Measurements from ENCODE around the gene RAB3C. TPM values are rescaled to one million over a fixed set of nuclear protein-coding genes. Genes with fewer than 3 reads are reported as not detected.

Gene RAB3C
- total RNA-seq, 1 donor from 2014 or later = not detected

DNA sequence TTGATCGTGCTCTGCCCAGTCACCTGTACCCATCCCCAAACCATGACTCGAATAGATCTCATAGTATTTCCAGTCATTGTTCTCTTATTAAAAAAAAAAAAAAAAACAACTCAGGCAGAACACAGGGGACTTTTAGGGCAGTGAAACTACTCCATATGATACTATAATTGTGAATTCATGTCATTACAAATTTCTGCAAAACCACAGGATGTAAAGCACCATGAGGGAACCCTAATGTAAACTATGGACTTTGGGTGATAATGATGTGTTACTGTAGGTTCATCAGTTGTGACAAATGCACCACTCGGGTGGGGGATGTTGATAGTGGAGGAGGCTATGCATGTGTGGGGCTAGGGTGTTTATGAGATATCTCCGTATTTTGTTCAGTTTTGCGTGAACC is 133.8 kb downstream of the RAB3C start:
- H3K27me3 ChIP-seq (ENCODE audit: control insufficient read depth, insufficient read depth, low read length) = no peaks in the 10 kb centered on the region
- no peak for FAIRE-seq
- H3K36me3 ChIP-seq (ENCODE audit: control insufficient read depth, insufficient read depth, low read length) = no peaks in the 10 kb centered on the region
- no peak for TF ChIP-seq CTCF (IDR thresholded peaks at IDR 0.05; ENCODE audit: insufficient read depth, low read length, severe bottlenecking)
- no peak for DNase-seq (ENCODE audit: low read depth)
- no peak overlapping the region for H3K4me3 ChIP-seq (ENCODE audit: low read depth, low read length)

DNA sequence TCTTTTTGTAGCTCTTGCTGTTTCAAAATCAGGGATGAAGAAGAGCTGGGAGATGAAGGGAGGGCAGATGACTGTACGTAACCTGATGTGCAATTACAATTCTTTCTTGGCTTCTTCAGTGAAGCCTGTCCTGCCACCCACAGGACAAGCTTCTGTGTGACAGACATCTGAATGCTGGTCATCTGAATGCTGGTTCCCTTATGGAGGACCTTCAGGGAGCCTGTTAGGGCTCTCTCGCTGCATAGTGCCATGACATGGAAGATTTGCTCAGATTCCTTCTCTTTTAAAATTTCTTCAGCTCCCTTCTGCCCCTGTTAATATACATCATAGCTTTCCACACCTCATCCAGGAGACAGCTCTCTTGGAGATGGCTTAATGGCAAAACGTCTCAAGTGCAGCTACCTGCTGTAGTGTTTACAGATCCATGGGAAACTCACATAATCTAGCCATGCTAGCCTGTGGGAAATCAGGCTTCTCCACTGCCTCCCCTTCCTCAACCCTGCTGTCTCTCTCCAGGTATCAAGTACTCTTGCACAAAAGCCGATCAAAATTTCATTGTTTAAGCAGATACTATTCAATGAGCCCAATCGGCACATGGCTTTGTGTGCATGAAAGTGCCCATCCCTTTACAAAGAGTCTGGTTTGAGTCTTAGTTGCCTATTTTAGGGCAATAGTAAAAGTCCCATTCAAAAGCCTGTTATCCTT is 134.6 kb downstream of the RAB3C start:
- Histone ChIP-seq H3K36me3 (ENCODE audit: control insufficient read depth, insufficient read depth, low read length) (no peaks in the 10 kb centered on the region), H3K27me3 (ENCODE audit: control insufficient read depth, insufficient read depth, low read length) (no peaks in the 10 kb centered on the region), H3K4me3 (ENCODE audit: low read depth, low read length) (no peak overlapping the region)
- FAIRE-seq (no peak), DNase-seq (ENCODE audit: low read depth) (no peak)
- TF ChIP-seq CTCF (IDR thresholded peaks at IDR 0.05; ENCODE audit: insufficient read depth, low read length, severe bottlenecking) = no peak

DNA sequence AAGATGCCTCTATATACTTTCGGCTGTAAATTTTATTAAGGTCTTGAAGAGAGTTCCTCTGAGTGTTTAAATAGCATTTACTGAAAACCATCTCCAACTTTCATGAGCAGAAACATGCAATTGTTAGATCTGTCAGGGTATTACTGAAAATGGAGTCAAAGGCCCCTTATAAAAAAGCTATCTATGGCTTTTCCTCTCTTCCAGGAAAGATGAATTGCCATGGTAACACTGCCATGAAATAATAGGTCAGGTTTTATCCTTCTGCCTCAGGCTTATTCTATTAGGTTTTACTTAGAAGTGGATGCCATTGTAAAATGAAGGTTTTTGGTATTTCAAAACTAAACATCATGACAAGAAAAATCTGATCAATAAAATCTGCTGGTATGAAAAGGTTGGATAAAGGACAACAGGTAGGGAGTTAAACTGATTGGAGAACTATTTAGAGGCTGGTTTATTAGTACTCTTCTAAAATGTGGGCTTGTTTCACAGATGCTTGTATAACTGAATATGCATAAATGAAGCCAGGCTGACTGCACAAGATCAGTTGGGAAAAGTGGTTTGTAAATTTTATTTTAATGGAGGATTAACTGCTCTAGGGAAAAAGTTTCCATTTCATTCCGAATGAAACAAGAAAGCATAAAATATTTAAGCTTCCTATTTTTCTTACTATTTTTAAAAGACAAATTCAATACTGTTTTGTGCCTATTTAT is 135.5 kb downstream of the RAB3C start:
- H3K36me3 ChIP-seq (ENCODE audit: control insufficient read depth, insufficient read depth, low read length) = no peaks in the 10 kb centered on the region
- no peaks in the 10 kb centered on the region for H3K27me3 ChIP-seq (ENCODE audit: control insufficient read depth, insufficient read depth, low read length)
- no peak for FAIRE-seq
- no peak for DNase-seq (ENCODE audit: low read depth)
- no peak for TF ChIP-seq CTCF (IDR thresholded peaks at IDR 0.05; ENCODE audit: insufficient read depth, low read length, severe bottlenecking)
- H3K4me3 ChIP-seq (ENCODE audit: low read depth, low read length) = no peak overlapping the region

DNA sequence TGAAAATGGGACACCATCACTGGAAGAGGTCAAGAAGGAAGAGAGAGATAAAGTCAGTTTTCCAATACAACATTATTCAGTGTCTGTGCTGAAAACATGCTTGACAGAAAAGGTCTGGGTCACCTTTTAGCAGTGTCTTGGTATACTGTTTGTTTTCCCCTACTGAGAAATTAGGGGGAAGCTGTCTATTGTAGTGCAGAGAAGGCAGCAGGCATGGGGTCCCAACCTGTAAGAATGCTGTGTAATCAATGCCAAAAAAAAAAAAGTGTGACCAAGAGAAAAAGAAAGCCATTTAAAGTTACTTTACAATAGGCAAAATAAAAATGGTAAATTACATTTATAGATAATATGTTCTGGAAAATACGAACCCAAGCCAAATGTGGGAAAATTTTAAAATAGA is 139.3 kb downstream of the RAB3C start:
- TF ChIP-seq CTCF (IDR thresholded peaks at IDR 0.05; ENCODE audit: insufficient read depth, low read length, severe bottlenecking) = no peak
- no peaks in the 10 kb centered on the region for H3K27me3 ChIP-seq (ENCODE audit: control insufficient read depth, insufficient read depth, low read length)
- DNase-seq (ENCODE audit: low read depth) (no peak), FAIRE-seq (no peak)
- no peaks in the 10 kb centered on the region for H3K36me3 ChIP-seq (ENCODE audit: control insufficient read depth, insufficient read depth, low read length)
- H3K4me3 ChIP-seq (ENCODE audit: low read depth, low read length) = no peak overlapping the region

GRCh38 chr5:58724992-58725391 is 142.1 kb downstream of the RAB3C start:
- FAIRE-seq = no peak
- TF ChIP-seq CTCF (IDR thresholded peaks at IDR 0.05; ENCODE audit: insufficient read depth, low read length, severe bottlenecking) = no peak
- DNase-seq (ENCODE audit: low read depth) = no peak

More at GRCh38 chr5:58724992-58725391, 142.1 kb downstream of the RAB3C start:
- no peaks in the 10 kb centered on the region for H3K27me3 ChIP-seq (ENCODE audit: control insufficient read depth, insufficient read depth, low read length)
- no peaks in the 10 kb centered on the region for H3K36me3 ChIP-seq (ENCODE audit: control insufficient read depth, insufficient read depth, low read length)
- H3K4me3 ChIP-seq (ENCODE audit: low read depth, low read length) = no peak overlapping the region
